SK-N-SH treated with all-trans-retinoic acid at 6 μM for 48 hours (cell line): ENCODE data around the gene GHRL.

ENCODE experiments used
- ATAC-seq: fragments of 200-7000 bp; cut with Tn5 transposase; 3 replicates; pipeline ENCODE4 v1.9.1; 2020; ENCODE audit warnings: mild to moderate bottlenecking, moderate library complexity
- ARNTL ChIP-seq: fragments of 450-650 bp; formaldehyde crosslinking; IDR thresholded peaks from 2 replicates; pipeline ENCODE4 v1.5.0; 2020; ENCODE audit warnings: low read depth, mild to moderate bottlenecking, moderate library complexity, borderline replicate concordance
- BACH2 ChIP-seq: fragments of 250-450 bp; sonication (Bioruptor Pico); IDR thresholded peaks from 2 replicates; pipeline ENCODE4 v1.9.0; 2021; ENCODE audit warnings: mild to moderate bottlenecking, borderline replicate concordance
- CREB5 ChIP-seq: fragments of 250-450 bp; sonication (Bioruptor Pico); IDR thresholded peaks from 2 replicates; pipeline ENCODE4 v1.5.1; 2020; ENCODE audit warnings: low read depth, mild to moderate bottlenecking, moderate library complexity
- CSDC2 ChIP-seq: fragments of 250-450 bp; sonication (Bioruptor Pico); IDR thresholded peaks from 2 replicates; pipeline ENCODE4 v1.5.0; 2020; ENCODE audit warnings: mild to moderate bottlenecking, moderate library complexity
- CSRNP3 ChIP-seq: fragments of 250-450 bp; sonication (Bioruptor Pico); IDR thresholded peaks from 2 replicates; pipeline ENCODE4 v1.5.1; 2021; ENCODE audit warnings: mild to moderate bottlenecking, moderate library complexity
- ESRRG ChIP-seq: fragments of 250-450 bp; sonication (Bioruptor Pico); IDR thresholded peaks from 2 replicates; pipeline ENCODE4 v1.6.1; 2021; ENCODE audit warnings: mild to moderate bottlenecking
- GLIS3 ChIP-seq: fragments of 250-450 bp; sonication (Bioruptor Pico); IDR thresholded peaks from 2 replicates; pipeline ENCODE4 v1.5.0; 2020; ENCODE audit warnings: mild to moderate bottlenecking, moderate library complexity
- ISL1 ChIP-seq: fragments of 250-450 bp; sonication (Bioruptor Pico); IDR thresholded peaks from 2 replicates; pipeline ENCODE4 v2.1.2; 2022; ENCODE audit warnings: mild to moderate bottlenecking, moderate library complexity
- OSR1 ChIP-seq: fragments of 250-450 bp; sonication (Bioruptor Pico); IDR thresholded peaks from 2 replicates; pipeline ENCODE4 v1.8.0; 2022; ENCODE audit warnings: moderate library complexity, mild to moderate bottlenecking, inconsistent platforms
- PATZ1 ChIP-seq: fragments of 250-450 bp; sonication (Bioruptor Pico); IDR thresholded peaks from 2 replicates; pipeline ENCODE4 v1.8.0; 2020; ENCODE audit warnings: mild to moderate bottlenecking, moderate library complexity, borderline replicate concordance
- POU6F1 ChIP-seq: fragments of 250-450 bp; sonication (Bioruptor Pico); IDR thresholded peaks from 2 replicates; pipeline ENCODE4 v1.8.0; 2021; ENCODE audit warnings: low read depth, mild to moderate bottlenecking, moderate library complexity, borderline replicate concordance
- PPARA ChIP-seq: fragments of 250-450 bp; sonication (Bioruptor Pico); IDR thresholded peaks from 2 replicates; pipeline ENCODE4 v1.5.0; 2020; ENCODE audit warnings: mild to moderate bottlenecking, borderline replicate concordance
- RARB ChIP-seq: fragments of 250-450 bp; sonication (Bioruptor Pico); IDR thresholded peaks from 2 replicates; pipeline ENCODE4 v1.8.0; 2021; ENCODE audit warnings: mild to moderate bottlenecking, moderate library complexity
- SNAI2 ChIP-seq: fragments of 250-450 bp; sonication (Bioruptor Pico); IDR thresholded peaks from 2 replicates; pipeline ENCODE4 v1.5.0; 2020; ENCODE audit warnings: mild to moderate bottlenecking, moderate library complexity
- TCF4 ChIP-seq: fragments of 250-450 bp; sonication (Bioruptor Pico); IDR thresholded peaks from 2 replicates; pipeline ENCODE4 v1.8.0; 2021; ENCODE audit warnings: mild to moderate bottlenecking, moderate library complexity, borderline replicate concordance
- TOX ChIP-seq: fragments of 250-450 bp; sonication (Bioruptor Pico); IDR thresholded peaks from 2 replicates; pipeline ENCODE4 v1.8.0; 2021; ENCODE audit warnings: mild to moderate bottlenecking, moderate library complexity, borderline replicate concordance
- TSHZ2 ChIP-seq: fragments of 250-450 bp; sonication (Bioruptor Pico); IDR thresholded peaks from 2 replicates; pipeline ENCODE4 v1.5.0; 2020; ENCODE audit warnings: mild to moderate bottlenecking, moderate library complexity
- ZC3H10 ChIP-seq: fragments of 250-450 bp; sonication (Bioruptor Pico); IDR thresholded peaks from 2 replicates; pipeline ENCODE4 v1.5.1; 2021; ENCODE audit warnings: mild to moderate bottlenecking, moderate library complexity
- ZFP3 ChIP-seq: fragments of 250-450 bp; sonication (Bioruptor Pico); IDR thresholded peaks from 2 replicates; pipeline ENCODE4 v1.5.0; 2020; ENCODE audit warnings: mild to moderate bottlenecking, moderate library complexity
- ZFP30 ChIP-seq: fragments of 450-650 bp; formaldehyde crosslinking; IDR thresholded peaks from 2 replicates; pipeline ENCODE4 v1.5.0; 2022; ENCODE audit warnings: mild to moderate bottlenecking, moderate library complexity
- ZNF565 ChIP-seq: fragments of 450-650 bp; formaldehyde crosslinking; conservative IDR thresholded peaks from 2 replicates; pipeline ENCODE4 v1.5.0; 2020; ENCODE audit warnings: low read depth, mild to moderate bottlenecking, moderate library complexity
- ZNF70 ChIP-seq: fragments of 450-650 bp; formaldehyde crosslinking; IDR thresholded peaks from 2 replicates; pipeline ENCODE4 v1.5.0; 2020; ENCODE audit warnings: mild to moderate bottlenecking, moderate library complexity
- ZNF8 ChIP-seq: fragments of 450-650 bp; formaldehyde crosslinking; IDR thresholded peaks from 2 replicates; pipeline ENCODE4 v1.5.0; 2020; ENCODE audit warnings: mild to moderate bottlenecking, moderate library complexity

The GHRL gene

GRCh38 chr3:10303105-10303504 lies 10.4 kb upstream of the GHRL start:
- TF ChIP-seq POU6F1 = no peak
- TF ChIP-seq CSRNP3 = no peak
- no peak for TF ChIP-seq TOX (CRISPR knock-in tag)
- TF ChIP-seq PPARA (CRISPR knock-in tag) = no peak
- no peak for TF ChIP-seq ISL1 (CRISPR knock-in tag)
- no peak for TF ChIP-seq ARNTL (CRISPR knock-in tag)
- TF ChIP-seq ESRRG = no peak
- no peak for TF ChIP-seq GLIS3 (CRISPR knock-in tag)
- TF ChIP-seq ZNF8 (CRISPR knock-in tag) = no peak
- no peak for TF ChIP-seq CSDC2 (CRISPR knock-in tag)
- no peak for TF ChIP-seq BACH2 (CRISPR knock-in tag)
- no peak; the same call in 2 of the 3 replicates for ATAC-seq

GRCh38 chr3:10300087-10300486 lies 7.3 kb upstream of the GHRL start:
- TF ChIP-seq ZFP3 (CRISPR knock-in tag) (no peak), ZFP30 (CRISPR knock-in tag) (no peak), CSRNP3 (no peak), BACH2 (CRISPR knock-in tag) (no peak), TOX (CRISPR knock-in tag) (no peak), TSHZ2 (CRISPR knock-in tag) (no peak), OSR1 (CRISPR knock-in tag) (no peak), POU6F1 (no peak), ZC3H10 (no peak), ARNTL (CRISPR knock-in tag) (no peak), CREB5 (CRISPR knock-in tag) (no peak), TCF4 (CRISPR knock-in tag) (no peak), PPARA (CRISPR knock-in tag) (no peak)
- no peak for ATAC-seq

GRCh38 chr3:10299679-10300078 lies 6.9 kb upstream of the GHRL start:
- no peak for ATAC-seq
- TF ChIP-seq ZNF565 (CRISPR knock-in tag) (no peak), RARB (CRISPR knock-in tag) (no peak), SNAI2 (no peak), BACH2 (CRISPR knock-in tag) (no peak), GLIS3 (CRISPR knock-in tag) (no peak), ZNF8 (CRISPR knock-in tag) (no peak), TOX (CRISPR knock-in tag) (no peak), CSDC2 (CRISPR knock-in tag) (no peak), ZFP30 (CRISPR knock-in tag) (no peak), ESRRG (no peak), CSRNP3 (no peak), ISL1 (CRISPR knock-in tag) (no peak), ZNF70 (CRISPR knock-in tag) (no peak), OSR1 (CRISPR knock-in tag) (no peak), ZFP3 (CRISPR knock-in tag) (no peak), TCF4 (CRISPR knock-in tag) (no peak), PATZ1 (CRISPR knock-in tag) (no peak)
